ENCODE measurements around the gene RIBC2. TPM values are rescaled to one million over a fixed set of nuclear protein-coding genes. Genes with fewer than 3 reads are reported as not detected.
A peak's percentile ranks its signal among the peaks of the same experiment; 100 is the strongest.

RIBC2 gene
- total RNA-seq, 4 donors from 2014 or later = 0.85 to 47.0 TPM; not detected in 2

DNA sequence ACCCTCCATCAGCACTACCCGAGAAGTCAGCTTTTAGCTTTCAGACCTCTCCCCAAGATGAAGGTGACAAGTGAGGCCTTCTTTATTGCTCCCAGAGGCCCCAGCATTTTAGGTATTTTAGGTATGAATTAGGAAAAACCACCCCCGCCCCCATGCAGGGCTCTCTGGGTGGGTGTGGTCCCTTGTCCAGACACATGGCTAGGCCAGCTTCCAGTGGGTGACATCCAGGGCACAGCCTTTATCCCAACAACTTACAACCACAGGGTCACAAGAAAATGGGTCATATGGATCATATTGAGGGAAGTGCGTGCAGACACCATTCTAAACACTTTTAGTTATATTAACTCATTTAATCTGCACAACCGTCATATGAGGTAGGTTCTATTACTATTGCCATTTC lies 42.1 kb downstream of the RIBC2 start:
- H3K9me3 ChIP-seq = no peaks in the 10 kb centered on the region
- TF ChIP-seq, protein P1, sequence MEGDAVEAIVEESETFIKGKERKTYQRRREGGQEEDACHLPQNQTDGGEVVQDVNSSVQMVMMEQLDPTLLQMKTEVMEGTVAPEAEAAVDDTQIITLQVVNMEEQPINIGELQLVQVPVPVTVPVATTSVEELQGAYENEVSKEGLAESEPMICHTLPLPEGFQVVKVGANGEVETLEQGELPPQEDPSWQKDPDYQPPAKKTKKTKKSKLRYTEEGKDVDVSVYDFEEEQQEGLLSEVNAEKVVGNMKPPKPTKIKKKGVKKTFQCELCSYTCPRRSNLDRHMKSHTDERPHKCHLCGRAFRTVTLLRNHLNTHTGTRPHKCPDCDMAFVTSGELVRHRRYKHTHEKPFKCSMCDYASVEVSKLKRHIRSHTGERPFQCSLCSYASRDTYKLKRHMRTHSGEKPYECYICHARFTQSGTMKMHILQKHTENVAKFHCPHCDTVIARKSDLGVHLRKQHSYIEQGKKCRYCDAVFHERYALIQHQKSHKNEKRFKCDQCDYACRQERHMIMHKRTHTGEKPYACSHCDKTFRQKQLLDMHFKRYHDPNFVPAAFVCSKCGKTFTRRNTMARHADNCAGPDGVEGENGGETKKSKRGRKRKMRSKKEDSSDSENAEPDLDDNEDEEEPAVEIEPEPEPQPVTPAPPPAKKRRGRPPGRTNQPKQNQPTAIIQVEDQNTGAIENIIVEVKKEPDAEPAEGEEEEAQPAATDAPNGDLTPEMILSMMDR (IDR thresholded peaks at IDR 0.05) = no peak
- TF ChIP-seq POLR2A (IDR thresholded peaks at IDR 0.05) = no peak

DNA sequence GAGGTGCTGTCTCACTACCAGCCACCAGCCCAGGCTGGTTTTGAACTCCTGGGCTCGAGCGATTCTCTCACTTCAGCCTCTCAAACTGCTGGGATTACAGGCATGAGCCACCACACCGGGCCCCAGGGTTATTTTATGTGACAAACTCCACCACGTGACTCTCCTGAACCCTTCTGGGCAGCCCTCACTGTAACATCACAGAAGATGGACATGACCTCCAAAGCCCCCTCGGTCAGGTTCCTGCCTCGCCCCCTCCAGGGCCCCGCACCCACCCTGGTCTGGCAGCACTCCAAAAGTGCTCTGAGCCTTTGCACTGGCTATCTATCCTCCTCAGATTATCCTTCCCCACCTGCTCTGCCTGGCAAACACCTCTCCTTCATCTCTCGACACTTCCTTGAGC lies 43.3 kb downstream of the RIBC2 start:
- no peak overlapping the region for H3K4me3 ChIP-seq
- DNase-seq = no peak
- no peaks in the 10 kb centered on the region for H3K27me3 ChIP-seq
- no peaks in the 10 kb centered on the region for H3K4me1 ChIP-seq
- H3K36me3 ChIP-seq = no peaks in the 10 kb centered on the region
- no peak overlapping the region for H3K27ac ChIP-seq
- TF ChIP-seq POLR2A (IDR thresholded peaks at IDR 0.05) = no peak
- TF ChIP-seq, protein P1 (IDR thresholded peaks at IDR 0.05) = no peak
- no peaks in the 10 kb centered on the region for H3K9me3 ChIP-seq

More for the DNA sequence above, 42.1 kb downstream of the RIBC2 start:
- Histone ChIP-seq H3K4me3 (no peak overlapping the region), H3K36me3 (no peaks in the 10 kb centered on the region), H3K27me3 (no peaks in the 10 kb centered on the region), H3K27ac (no peak overlapping the region), H3K4me1 (no peaks in the 10 kb centered on the region)
- DNase-seq = no peak

DNA sequence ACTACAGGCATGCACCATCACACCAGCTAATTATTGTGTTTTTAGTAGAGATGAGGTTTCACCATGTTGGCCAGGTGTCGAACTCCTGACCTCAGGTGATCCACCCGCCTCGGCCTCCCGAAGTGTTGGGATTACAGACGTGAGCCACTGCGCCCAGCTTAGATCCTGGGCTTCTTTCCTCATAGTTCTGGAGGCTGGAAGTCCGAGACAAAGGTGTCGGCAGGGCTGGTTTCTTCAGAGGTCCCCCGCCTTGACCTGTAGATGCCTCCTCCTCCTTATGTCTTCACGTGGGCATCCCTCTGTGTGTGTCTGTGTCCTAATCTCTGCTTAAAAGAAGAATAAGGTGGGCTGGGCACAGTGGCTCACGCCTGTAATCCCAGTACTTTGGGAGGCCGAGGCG lies 45.0 kb downstream of the RIBC2 start:
- H3K27ac ChIP-seq = no peak overlapping the region
- no peak for TF ChIP-seq POLR2A (IDR thresholded peaks at IDR 0.05)
- TF ChIP-seq, protein P1 (IDR thresholded peaks at IDR 0.05) = no peak
- no peaks in the 10 kb centered on the region for H3K36me3 ChIP-seq
- no peak overlapping the region for H3K4me3 ChIP-seq
- H3K9me3 ChIP-seq = no peaks in the 10 kb centered on the region
- peak in 1 of 3 donors; percentile 15 for DNase-seq
- H3K27me3 ChIP-seq = no peaks in the 10 kb centered on the region
- H3K4me1 ChIP-seq = no peaks in the 10 kb centered on the region

DNA sequence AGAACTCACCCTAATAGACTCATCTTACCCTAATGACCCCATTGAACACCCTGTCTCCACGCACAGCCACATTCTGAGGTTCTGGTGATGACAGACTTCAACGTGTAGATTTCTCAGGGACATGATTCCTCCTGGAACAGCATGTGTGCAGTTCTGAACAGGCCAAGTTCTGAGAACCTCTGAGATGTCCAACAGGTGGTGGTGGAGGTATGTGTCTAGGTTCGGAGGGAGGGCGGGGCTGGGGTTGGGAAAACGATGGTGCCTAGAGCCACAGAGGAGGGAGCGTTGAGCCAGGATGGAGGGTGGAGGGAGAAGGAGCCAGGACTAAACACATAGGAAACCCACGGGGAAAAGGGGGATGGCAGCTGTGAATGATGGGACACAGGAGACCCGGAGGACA lies 45.7 kb downstream of the RIBC2 start:
- DNase-seq = no peak
- H3K27ac ChIP-seq = peak overlapping the region in 2 of 4 donors; percentile 39 to 63
- H3K4me3 ChIP-seq = no peak overlapping the region
- TF ChIP-seq, protein P1 (IDR thresholded peaks at IDR 0.05) = no peak
- TF ChIP-seq POLR2A (IDR thresholded peaks at IDR 0.05) = no peak
- H3K27me3 ChIP-seq = no peaks in the 10 kb centered on the region
- no peaks in the 10 kb centered on the region for H3K9me3 ChIP-seq
- H3K4me1 ChIP-seq = no peaks in the 10 kb centered on the region
- H3K36me3 ChIP-seq = no peaks in the 10 kb centered on the region

DNA sequence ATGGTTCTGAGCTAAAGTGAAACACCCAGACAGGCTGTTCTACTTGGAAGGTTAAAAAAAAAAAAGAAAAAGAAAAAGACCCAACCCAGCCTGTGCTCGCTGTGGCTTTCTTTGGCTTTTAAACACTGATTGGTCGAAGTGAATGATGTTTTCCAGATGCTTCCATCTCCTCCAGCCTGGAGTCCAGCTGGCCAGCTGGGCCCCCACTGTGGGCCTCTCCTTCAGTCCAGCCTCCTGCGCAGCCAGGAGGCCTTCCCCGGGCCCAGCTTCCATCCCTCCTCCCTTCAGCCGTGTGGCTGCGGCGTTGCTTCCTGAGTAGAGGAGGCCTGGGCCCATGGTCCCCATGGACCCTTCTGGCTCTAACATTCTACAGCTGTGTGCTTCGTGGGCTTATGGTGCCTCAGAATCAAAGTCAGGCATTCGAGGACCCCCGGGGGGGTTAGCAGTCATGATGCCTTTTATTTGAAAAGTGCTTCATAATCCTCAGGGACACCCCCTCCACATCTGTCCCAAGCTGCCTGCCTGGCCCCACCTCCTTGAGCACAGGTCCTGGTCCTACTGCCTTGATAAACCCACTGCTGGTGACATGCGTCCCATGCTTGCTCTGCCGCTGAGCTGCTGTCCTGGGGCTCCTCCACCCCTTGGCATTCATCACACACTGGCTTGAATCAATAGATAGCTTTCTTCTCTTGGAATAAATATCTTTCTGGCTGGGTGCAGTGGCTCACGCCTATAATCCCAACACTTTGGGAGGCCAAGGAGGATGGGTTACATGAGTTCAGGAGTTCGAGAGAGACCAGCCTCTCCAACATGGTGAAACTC lies 47.0 kb downstream of the RIBC2 start:
- no peak overlapping the region for H3K4me3 ChIP-seq
- DNase-seq = peak in 1 of 3 donors; percentile 53
- no peaks in the 10 kb centered on the region for H3K36me3 ChIP-seq
- peak overlapping the region in 3 of 4 donors; percentile 52 to 64 (median 63) for H3K27ac ChIP-seq
- H3K4me1 ChIP-seq = no peaks in the 10 kb centered on the region
- H3K27me3 ChIP-seq = no peaks in the 10 kb centered on the region
- H3K9me3 ChIP-seq = no peaks in the 10 kb centered on the region
- TF ChIP-seq, protein P1 (IDR thresholded peaks at IDR 0.05) = no peak
- no peak for TF ChIP-seq POLR2A (IDR thresholded peaks at IDR 0.05)
